WTC11 (cell line): ENCODE measurements around the gene PCSK4. TPM values are rescaled to one million over a fixed set of nuclear protein-coding genes. Genes with fewer than 3 reads are reported as not detected.

Source experiments
- ATF6 ChIP-seq: sonication (generic); formaldehyde crosslinking; IDR thresholded peaks from 2 replicates; pipeline ENCODE4 v1.8.1; 2023; ENCODE audit warnings: mild to moderate bottlenecking, missing genetic modification reagents
- CREB1 ChIP-seq: sonication (generic); formaldehyde crosslinking; IDR thresholded peaks from 2 replicates; pipeline ENCODE4 v1.8.0; 2023; ENCODE audit warnings: mild to moderate bottlenecking, missing genetic modification reagents
- E2F5 ChIP-seq: sonication (generic); formaldehyde crosslinking; IDR thresholded peaks from 2 replicates; pipeline ENCODE4 v1.8.1; 2022; ENCODE audit warnings: mild to moderate bottlenecking, moderate library complexity, missing genetic modification reagents
- ETV6 ChIP-seq: sonication (generic); formaldehyde crosslinking; IDR thresholded peaks from 2 replicates; pipeline ENCODE4 v1.8.1; 2022; ENCODE audit warnings: mild to moderate bottlenecking, missing genetic modification reagents
- FOXP1 ChIP-seq: sonication (generic); formaldehyde crosslinking; IDR thresholded peaks from 2 replicates; pipeline ENCODE4 v1.8.0; 2022; ENCODE audit warnings: missing genetic modification reagents, mild to moderate bottlenecking, moderate library complexity, borderline replicate concordance
- FOXP4 ChIP-seq: sonication (generic); formaldehyde crosslinking; IDR thresholded peaks from 2 replicates; pipeline ENCODE4 v1.8.0; 2022; ENCODE audit warnings: mild to moderate bottlenecking, missing genetic modification reagents
- GABPB1 ChIP-seq: sonication (generic); formaldehyde crosslinking; IDR thresholded peaks from 2 replicates; pipeline ENCODE4 v1.8.1; 2023; ENCODE audit warnings: mild to moderate bottlenecking, missing genetic modification reagents
- GTF2I ChIP-seq: fragments of 250-450 bp; sonication (Bioruptor Pico); conservative IDR thresholded peaks from 2 replicates; pipeline ENCODE4 v1.4.0; 2021; ENCODE audit warnings: mild to moderate bottlenecking
- HMGXB4 ChIP-seq: sonication (generic); formaldehyde crosslinking; IDR thresholded peaks from 2 replicates; pipeline ENCODE4 v1.8.1; 2023; ENCODE audit warnings: mild to moderate bottlenecking, moderate library complexity, missing genetic modification reagents
- JUN ChIP-seq: sonication (generic); formaldehyde crosslinking; IDR thresholded peaks from 2 replicates; pipeline ENCODE4 v1.8.0; 2023; ENCODE audit warnings: mild to moderate bottlenecking, missing genetic modification reagents
- KAT7 ChIP-seq: sonication (generic); formaldehyde crosslinking; IDR thresholded peaks from 2 replicates; pipeline ENCODE4 v1.8.1; 2023; ENCODE audit warnings: missing genetic modification reagents, mild to moderate bottlenecking, borderline replicate concordance
- MAX ChIP-seq: sonication (generic); formaldehyde crosslinking; IDR thresholded peaks from 2 replicates; pipeline ENCODE4 v1.8.0; 2022; ENCODE audit warnings: mild to moderate bottlenecking, missing genetic modification reagents
- NR1H2 ChIP-seq: sonication (generic); formaldehyde crosslinking; IDR thresholded peaks from 2 replicates; pipeline ENCODE4 v1.9.0; 2021; ENCODE audit warnings: mild to moderate bottlenecking, moderate library complexity, missing genetic modification reagents
- PRDM15 ChIP-seq: sonication (generic); formaldehyde crosslinking; IDR thresholded peaks from 2 replicates; pipeline ENCODE4 v1.8.0; 2022; ENCODE audit warnings: missing genetic modification reagents
- TP53 ChIP-seq: sonication (generic); formaldehyde crosslinking; IDR thresholded peaks from 2 replicates; pipeline ENCODE4 v1.8.1; 2023; ENCODE audit warnings: mild to moderate bottlenecking, missing genetic modification reagents
- USF1 ChIP-seq: sonication (generic); formaldehyde crosslinking; IDR thresholded peaks from 2 replicates; pipeline ENCODE4 v1.8.0; 2022; ENCODE audit warnings: mild to moderate bottlenecking, missing genetic modification reagents
- ZBTB43 ChIP-seq: sonication (generic); formaldehyde crosslinking; IDR thresholded peaks from 2 replicates; pipeline ENCODE4 v1.8.1; 2023; ENCODE audit warnings: mild to moderate bottlenecking, missing genetic modification reagents
- ZNF121 ChIP-seq: sonication (generic); formaldehyde crosslinking; IDR thresholded peaks from 2 replicates; pipeline ENCODE4 v1.8.0; 2023; ENCODE audit warnings: missing genetic modification reagents
- ZNF138 ChIP-seq: sonication (generic); formaldehyde crosslinking; conservative IDR thresholded peaks from 2 replicates; pipeline ENCODE4 v1.8.1; 2022; ENCODE audit warnings: mild to moderate bottlenecking, moderate library complexity, missing genetic modification reagents
- ZNF263 ChIP-seq: sonication (generic); formaldehyde crosslinking; IDR thresholded peaks from 2 replicates; pipeline ENCODE4 v1.8.1; 2022; ENCODE audit warnings: low read depth, mild to moderate bottlenecking, moderate library complexity, missing genetic modification reagents
- ZSCAN18 ChIP-seq: fragments of 250-450 bp; sonication (Bioruptor Pico); IDR thresholded peaks from 2 replicates; pipeline ENCODE4 v2.1.2; 2022; ENCODE audit warnings: mild to moderate bottlenecking, moderate library complexity
- total RNA-seq: library from RNA; stranded (reverse); gene quantifications from 3 replicates; pipeline ENCODE4 v1.2.3, GENCODE V29; 2021

PCSK4 gene
- total RNA-seq, 1 experiment from 2014 or later = 22.4 TPM

GRCh38 chr19:1446713-1447481 is 43.3 kb downstream of the PCSK4 start (continued):
- TF ChIP-seq PRDM15 (CRISPR knock-in tag) (peak; percentile 33; the same call in 1 of the 2 replicates), ZNF138 (CRISPR knock-in tag) (peak; percentile 75; the same call in 1 of the 2 replicates), CREB1 (CRISPR knock-in tag) (0 out of 2 replicates have a peak, but pooled peaks have one; percentile 36), E2F5 (CRISPR knock-in tag) (peak; percentile 54; the same call in 1 of the 2 replicates), USF1 (CRISPR knock-in tag) (peak; percentile 73), NR1H2 (0 out of 2 replicates have a peak, but pooled peaks have one; percentile 61), ETV6 (CRISPR knock-in tag) (peak; percentile 62; the same call in 1 of the 2 replicates), TP53 (CRISPR knock-in tag) (peak; percentile 85; the same call in 1 of the 2 replicates), MAX (peak; percentile 80; the same call in 1 of the 2 replicates), ZNF121 (CRISPR knock-in tag) (0 out of 2 replicates have a peak, but pooled peaks have one; percentile 9), KAT7 (CRISPR knock-in tag) (peak; percentile 65; the same call in 1 of the 2 replicates), ZSCAN18 (no peak), ATF6 (no peak), HMGXB4 (CRISPR knock-in tag) (peak; percentile 44), GTF2I (no peak), JUN (CRISPR knock-in tag) (peak; percentile 94), GABPB1 (no peak), ZBTB43 (CRISPR knock-in tag) (peak; percentile 72; the same call in 1 of the 2 replicates), ZNF263 (CRISPR knock-in tag) (0 out of 2 replicates have a peak, but pooled peaks have one; percentile 42), FOXP1 (CRISPR knock-in tag) (peak; percentile 97), FOXP4 (peak; percentile 96)
